IMR-90 (cell line): Measurements from ENCODE around the gene POLG2. TPM values are rescaled to one million over a fixed set of nuclear protein-coding genes. Genes with fewer than 3 reads are reported as not detected.
"Not testable (repeated sequence)": the region's sequence is repeated elsewhere in the genome, so short reads cannot be mapped to it uniquely, and the experiment has no call there.

Experiments used
- ATAC-seq: fragments of 200-7000 bp; cut with Tn5 transposase; 2 replicates; pipeline ENCODE4 v1.9.1; 2020; ENCODE audit warnings: low read depth, mild to moderate bottlenecking, moderate library complexity
- BruUV-seq: library from RNA; stranded (reverse); fragments of 400-500 nt; replicated peaks from 2 replicates; lab custom pipeline; 2021; lab: Mats Ljungman, UMichigan
- CTCF ChIA-PET: fragments of 300-600 bp; formaldehyde crosslinking; extraction: SDS; loops from one replicate; lab custom pipeline; 2021; ENCODE audit warnings: antibody characterized with exemption; lab: Yijun Ruan, JAX
- POLR2A ChIA-PET: fragments of 300-600 bp; sonication (Branson Sonifier 250); formaldehyde crosslinking; loops from one replicate; lab custom pipeline; 2022; ENCODE audit warnings: antibody characterized with exemption; ENCODE audit not compliant: unreplicated experiment; lab: Charles Lee
- DNase-seq: peaks from one replicate; pipeline ENCODE4 v3.0.0; 2013
- H2AFZ ChIP-seq: replicated peaks from 2 replicates; pipeline ENCODE3; 2013; ENCODE audit warnings: low read length, mild to moderate bottlenecking; ENCODE audit not compliant: poor library complexity
- H2AK5ac ChIP-seq: 2 replicates; pipeline ENCODE4 v1.6.1; 2013; ENCODE audit warnings: low read depth, low read length, inconsistent platforms
- H2AK9ac ChIP-seq: replicated peaks from 2 replicates; pipeline ENCODE3; 2013; ENCODE audit warnings: mild to moderate bottlenecking, low read depth, low read length, moderate library complexity; ENCODE audit not compliant: poor library complexity
- H2BK120ac ChIP-seq: 2 replicates; pipeline ENCODE4 v1.6.1; 2013; ENCODE audit warnings: low read depth, low read length, inconsistent platforms
- H2BK15ac ChIP-seq: 3 replicates; pipeline ENCODE4 v1.6.1; 2013; ENCODE audit warnings: low read depth, low read length, inconsistent platforms
- H2BK20ac ChIP-seq: 2 replicates; pipeline ENCODE4 v1.6.1; 2013; ENCODE audit warnings: low read depth, mild to moderate bottlenecking, inconsistent platforms, low read length, moderate library complexity
- H2BK5ac ChIP-seq: 2 replicates; pipeline ENCODE4 v1.6.1; 2013; ENCODE audit warnings: mild to moderate bottlenecking, low read depth, low read length, inconsistent platforms; ENCODE audit not compliant: poor library complexity, severe bottlenecking
- H3K14ac ChIP-seq: replicated peaks from 2 replicates; pipeline ENCODE4 v1.6.1; 2013; ENCODE audit warnings: low read depth, low read length, inconsistent platforms
- H3K18ac ChIP-seq: 2 replicates; pipeline ENCODE4 v1.6.1; 2013; ENCODE audit warnings: low read depth, low read length, control low read depth
- H3K23ac ChIP-seq: 2 replicates; pipeline ENCODE4 v1.6.1; 2013; ENCODE audit warnings: low read depth, low read length, inconsistent platforms
- H3K27ac ChIP-seq: 2 replicates; pipeline ENCODE4 v1.5.1; 2013; ENCODE audit warnings: mild to moderate bottlenecking, control low read depth, low read length; ENCODE audit not compliant: insufficient read depth
- H3K27me3 ChIP-seq: 2 replicates; pipeline ENCODE4 v1.6.1; 2013; ENCODE audit warnings: low read length; ENCODE audit not compliant: control insufficient read depth, insufficient read depth
- H3K36me3 ChIP-seq: 2 replicates; pipeline ENCODE4 v1.6.1; 2013; ENCODE audit warnings: low read length, mixed read lengths; ENCODE audit not compliant: control insufficient read depth, insufficient read depth
- H3K4ac ChIP-seq: 2 replicates; pipeline ENCODE4 v1.6.1; 2013; ENCODE audit warnings: low read depth, low read length, inconsistent platforms
- H3K4me1 ChIP-seq: 2 replicates; pipeline ENCODE4 v1.6.1; 2013; ENCODE audit warnings: low read length, mixed read lengths; ENCODE audit not compliant: control insufficient read depth, insufficient read depth
- H3K4me2 ChIP-seq: 2 replicates; pipeline ENCODE4 v1.6.1; 2013; ENCODE audit warnings: low read depth, mild to moderate bottlenecking, control low read depth, low read length, moderate library complexity
- H3K4me3 ChIP-seq: 2 replicates; pipeline ENCODE4 v1.5.1; 2013; ENCODE audit warnings: low read depth, mild to moderate bottlenecking, control low read depth, low read length, moderate library complexity; ENCODE audit not compliant: insufficient read depth
- H3K56ac ChIP-seq: 2 replicates; pipeline ENCODE4 v1.6.1; 2013; ENCODE audit warnings: low read length, inconsistent platforms; ENCODE audit not compliant: insufficient read depth; ENCODE audit errors: extremely low read depth
- H3K79me1 ChIP-seq, 2 experiments: 2 replicates each; pipeline ENCODE4 v1.6.1; 2013; ENCODE audit warnings: low read length in 2 of 2, inconsistent platforms in 1 of 2, low read depth in 1 of 2
- H3K9ac ChIP-seq: 2 replicates; pipeline ENCODE4 v1.6.1; 2013; ENCODE audit warnings: low read depth, low read length, control low read depth
- H3K9me1 ChIP-seq: 2 replicates; pipeline ENCODE4 v1.6.1; 2013; ENCODE audit warnings: low read length, inconsistent platforms; ENCODE audit not compliant: insufficient read depth
- H3K9me3 ChIP-seq: 2 replicates; pipeline ENCODE4 v1.6.1; 2013; ENCODE audit warnings: low read length; ENCODE audit not compliant: control insufficient read depth, insufficient read depth
- H4K20me1 ChIP-seq: 2 replicates; pipeline ENCODE4 v1.6.1; 2013; ENCODE audit warnings: low read length, inconsistent platforms; ENCODE audit not compliant: insufficient read depth
- H4K5ac ChIP-seq: 2 replicates; pipeline ENCODE4 v1.6.1; 2013; ENCODE audit warnings: mild to moderate bottlenecking, low read depth, low read length, control low read depth
- H4K8ac ChIP-seq, 2 experiments: 2 replicates each; pipeline ENCODE4 v1.6.1; 2013; ENCODE audit warnings: low read depth in 2 of 2, low read length in 2 of 2, control low read depth in 1 of 2, inconsistent platforms in 1 of 2
- H4K91ac ChIP-seq: 2 replicates; pipeline ENCODE4 v1.6.1; 2013; ENCODE audit warnings: low read depth, low read length, inconsistent platforms; ENCODE audit not compliant: insufficient read depth
- CEBPB ChIP-seq: IDR thresholded peaks from 2 replicates; pipeline ENCODE4 v1.6.1; 2012; ENCODE audit warnings: low read depth, low read length, improper control_type of control experiment
- MAZ ChIP-seq: IDR thresholded peaks from 2 replicates; pipeline ENCODE4 v1.6.1; 2012; ENCODE audit warnings: low read depth, mild to moderate bottlenecking, low read length, improper control_type of control experiment, moderate library complexity, borderline replicate concordance
- NFE2L2 ChIP-seq: fragments of 150-350 bp; IDR thresholded peaks from 2 replicates; pipeline ENCODE4 v1.6.1; 2016; ENCODE audit warnings: low read depth, mild to moderate bottlenecking, low read length
- RAD21 ChIP-seq: IDR thresholded peaks from 2 replicates; pipeline ENCODE4 v1.6.1; 2012; ENCODE audit warnings: low read length, improper control_type of control experiment
- RFX5 ChIP-seq: IDR thresholded peaks from 2 replicates; pipeline ENCODE4 v1.8.0; 2012; ENCODE audit warnings: low read depth, mild to moderate bottlenecking, low read length, moderate library complexity
- SMC3 ChIP-seq: fragments of 150-350 bp; IDR thresholded peaks from 2 replicates; pipeline ENCODE4 v1.6.1; 2016; ENCODE audit warnings: low read depth, mild to moderate bottlenecking, antibody characterized with exemption, low read length, moderate library complexity
- WGBS, 2 experiments: methylation state at CpG; one replicate each; pipeline versions ENCODE4 v1.1.5 to v1.1.7; 2013; ENCODE audit warnings: missing lambda C conversion rate in 2 of 2; ENCODE audit not compliant: insufficient read length in 1 of 2; ENCODE audit errors: extremely low coverage in 2 of 2; 5-methylcytosine and 5-hydroxymethylcytosine counted together
- dilution Hi-C: fragments of 300-500 bp; cut with HindIII; formaldehyde crosslinking; loops from one replicate; pipeline ENCODE4 v1.14.3; 2018; ENCODE audit warnings: low sequenced_read_pairs; ENCODE audit not compliant: unreplicated experiment
- in situ Hi-C: fragments of 300-500 bp; cut with MboI; formaldehyde crosslinking; loops from 3 replicates; pipeline ENCODE4 v1.14.3; 2019; ENCODE audit warnings: low sequenced_read_pairs, inconsistent platforms, mixed read lengths
- intact Hi-C: fragments of 100-400 bp; cut with micrococcal nuclease; formaldehyde crosslinking; loops from 2 replicates; pipeline ENCODE4 v1.10.0; 2022
- polyA plus RNA-seq, 3 experiments: library from polyadenylated mRNA; depleted of rRNA; stranded (reverse); fragments of >200 nt; gene quantifications; 2 replicates each; pipeline ENCODE4 v1.2.3, GENCODE V29; 2012; ENCODE audit warnings: low replicate concordance in 1 of 3
- total RNA-seq: library from RNA; depleted of rRNA; stranded (reverse); fragments of >200 nt; gene quantifications from 2 replicates; pipeline ENCODE4 v1.2.3, GENCODE V29; 2012

The POLG2 gene
- total and polyA plus RNA-seq, 2 of the 4 experiments (the other 2 are of a cell fraction) = 7.0 to 7.7 TPM

- TF ChIP-seq RAD21 = no peak
- TF ChIP-seq CEBPB = no peak
- TF ChIP-seq NFE2L2 = no peak
- no peak for TF ChIP-seq MAZ
- TF ChIP-seq RFX5 = no peak
- no peak for TF ChIP-seq SMC3
Observed at GRCh38 chr17:64496348-64496785, 487 bp downstream of the POLG2 start (continued).

DNA sequence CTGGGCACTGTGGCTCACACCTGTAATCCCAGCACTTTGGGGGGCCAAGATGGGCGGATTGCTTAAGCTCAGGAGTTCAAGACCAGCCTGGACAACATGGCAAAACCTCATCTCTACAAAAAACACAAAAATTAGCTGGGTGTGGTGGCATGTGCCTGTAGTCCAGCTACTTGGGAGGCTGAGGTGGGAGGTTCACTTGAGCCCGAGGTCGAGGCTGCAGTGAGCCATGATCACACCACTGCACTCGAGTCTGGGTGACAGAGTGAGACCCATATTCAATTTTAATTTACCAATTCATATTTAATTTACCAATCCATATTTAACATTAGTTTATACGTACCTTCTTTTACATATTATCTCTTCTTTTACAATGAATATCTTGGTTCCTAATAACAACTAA, 1.6 kb downstream of the POLG2 start:
- DNase-seq, H2BK120ac ChIP-seq, H3K4me3 ChIP-seq, H2BK20ac ChIP-seq, H4K5ac ChIP-seq, H3K56ac ChIP-seq, H3K4me2 ChIP-seq, H2BK15ac ChIP-seq, H2AFZ ChIP-seq, H3K9me1 ChIP-seq, H3K14ac ChIP-seq, H3K27me3 ChIP-seq, H2AK9ac ChIP-seq, H4K8ac ChIP-seq, H2BK5ac ChIP-seq, H3K9ac ChIP-seq, CTCF ChIA-PET, H4K91ac ChIP-seq, H3K27ac ChIP-seq, H2AK5ac ChIP-seq, H3K4me1 ChIP-seq, in situ Hi-C loops, H3K9me3 ChIP-seq, intact Hi-C loops, H3K23ac ChIP-seq, H3K18ac ChIP-seq, BruUV-seq, ATAC-seq, H3K4ac ChIP-seq, dilution Hi-C loops: not testable (repeated sequence)
- peaks cover 13 to 24% of the 10 kb centered on the region in 2 experiments for H3K79me1 ChIP-seq
- 80 to 100% methylated on average over 1 of the region's 5 CpGs for WGBS, 2 experiments
- H4K20me1 ChIP-seq = peaks cover 26% of the 10 kb centered on the region
- POLR2A ChIA-PET = interaction anchor here (0.6 kb wide), 1 partner anchor 75 kb away, joined by 3 read pairs; no protein-coding TSS in a partner anchor
- peaks cover 16% of the 10 kb centered on the region for H3K36me3 ChIP-seq
